Neural progenitor cell (in vitro differentiated cells): Measurements from ENCODE around the gene CHMP6.

ENCODE experiments used
- CTCF ChIP-seq: fragments of 200-600 bp; sonication (generic); IDR thresholded peaks from 2 replicates; pipeline ENCODE4 v1.5.1; 2017; ENCODE audit warnings: antibody characterized with exemption, mild to moderate bottlenecking
- EZH2 ChIP-seq: fragments of 200-600 bp; sonication (generic); IDR thresholded peaks from 2 replicates; pipeline ENCODE4 v1.6.1; 2017; ENCODE audit warnings: antibody characterized with exemption, mild to moderate bottlenecking, moderate library complexity

GRCh38 chr17:81011951-81012350 lies 20.3 kb downstream of the CHMP6 start:
- no peak for TF ChIP-seq CTCF
- no peak for TF ChIP-seq EZH2
